Gastroesophageal sphincter (tissue), 3 donors: ENCODE data around the gene SLC22A2.

Experiments used
- POLR2A ChIP-seq, 2 donors: fragments of 450-650 bp; IDR thresholded peaks; one replicate each; pipeline ENCODE4 v1.6.1; 2017; ENCODE audit warnings: antibody characterized with exemption in 2 of 2, mild to moderate bottlenecking in 2 of 2, moderate library complexity in 1 of 2
- POLR2AphosphoS5 ChIP-seq: sonication (generic); formaldehyde crosslinking; IDR thresholded peaks from one replicate; pipeline ENCODE4 v1.6.1; 2017; ENCODE audit warnings: antibody characterized with exemption
- TF ChIP-seq, protein P1 (sequence below), 4 experiments: fragments of 200-600 bp in 2 of 4; fragments of 450-650 bp in 2 of 4; sonication (generic) in 1 of 4; IDR thresholded peaks; one replicate each; pipeline ENCODE4 v1.5.1; 2017 to 2019; ENCODE audit warnings: antibody characterized with exemption in 4 of 4, mild to moderate bottlenecking in 2 of 4, moderate library complexity in 2 of 4

DNA sequence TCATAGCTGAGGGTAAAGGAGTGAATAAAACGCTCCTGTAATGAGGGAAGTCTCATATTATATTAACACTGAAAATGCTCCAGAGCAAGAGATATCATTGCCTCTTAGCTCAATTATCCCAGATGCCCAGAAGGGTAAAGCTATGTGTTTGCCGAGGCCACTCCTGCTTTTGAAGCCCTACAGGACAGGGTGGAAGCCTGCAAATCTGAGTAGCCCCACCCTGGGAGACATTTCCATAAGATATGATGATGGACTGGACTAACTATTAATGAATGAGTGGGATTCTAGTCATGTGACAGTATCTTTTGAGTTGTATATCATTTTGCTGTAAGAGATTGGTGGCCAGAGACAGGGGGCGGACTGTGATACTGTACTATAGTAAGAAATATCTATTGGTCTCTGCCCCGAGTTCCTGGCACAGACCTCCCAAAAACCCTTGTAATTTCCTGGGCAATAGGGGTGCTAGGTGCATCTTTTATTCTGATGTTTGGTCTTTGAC is 10.5 kb upstream of the SLC22A2 start:
- TF ChIP-seq, protein P1, sequence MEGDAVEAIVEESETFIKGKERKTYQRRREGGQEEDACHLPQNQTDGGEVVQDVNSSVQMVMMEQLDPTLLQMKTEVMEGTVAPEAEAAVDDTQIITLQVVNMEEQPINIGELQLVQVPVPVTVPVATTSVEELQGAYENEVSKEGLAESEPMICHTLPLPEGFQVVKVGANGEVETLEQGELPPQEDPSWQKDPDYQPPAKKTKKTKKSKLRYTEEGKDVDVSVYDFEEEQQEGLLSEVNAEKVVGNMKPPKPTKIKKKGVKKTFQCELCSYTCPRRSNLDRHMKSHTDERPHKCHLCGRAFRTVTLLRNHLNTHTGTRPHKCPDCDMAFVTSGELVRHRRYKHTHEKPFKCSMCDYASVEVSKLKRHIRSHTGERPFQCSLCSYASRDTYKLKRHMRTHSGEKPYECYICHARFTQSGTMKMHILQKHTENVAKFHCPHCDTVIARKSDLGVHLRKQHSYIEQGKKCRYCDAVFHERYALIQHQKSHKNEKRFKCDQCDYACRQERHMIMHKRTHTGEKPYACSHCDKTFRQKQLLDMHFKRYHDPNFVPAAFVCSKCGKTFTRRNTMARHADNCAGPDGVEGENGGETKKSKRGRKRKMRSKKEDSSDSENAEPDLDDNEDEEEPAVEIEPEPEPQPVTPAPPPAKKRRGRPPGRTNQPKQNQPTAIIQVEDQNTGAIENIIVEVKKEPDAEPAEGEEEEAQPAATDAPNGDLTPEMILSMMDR (IDR thresholded peaks at IDR 0.05) = no peak
- TF ChIP-seq POLR2AphosphoS5 (no peak), POLR2A (IDR thresholded peaks at IDR 0.05) (no peak)
